ENCODE measurements around the gene NKX1-1.

The NKX1-1 gene

GRCh38 chr4:1408418-1408817 lies 2.2 kb upstream of the NKX1-1 start:
- TF ChIP-seq CTCF (IDR thresholded peaks at IDR 0.05; ENCODE audit: extremely low read depth, insufficient read depth, missing control alignments): no peak
- in situ Hi-C loops (cut with MboI; ENCODE audit: low pct_unique_long_range_greater_than_20kb, low sequenced_read_pairs, unreplicated experiment): no loop called here
- peak; percentile 35 for DNase-seq (ENCODE audit: low spot score)

DNA sequence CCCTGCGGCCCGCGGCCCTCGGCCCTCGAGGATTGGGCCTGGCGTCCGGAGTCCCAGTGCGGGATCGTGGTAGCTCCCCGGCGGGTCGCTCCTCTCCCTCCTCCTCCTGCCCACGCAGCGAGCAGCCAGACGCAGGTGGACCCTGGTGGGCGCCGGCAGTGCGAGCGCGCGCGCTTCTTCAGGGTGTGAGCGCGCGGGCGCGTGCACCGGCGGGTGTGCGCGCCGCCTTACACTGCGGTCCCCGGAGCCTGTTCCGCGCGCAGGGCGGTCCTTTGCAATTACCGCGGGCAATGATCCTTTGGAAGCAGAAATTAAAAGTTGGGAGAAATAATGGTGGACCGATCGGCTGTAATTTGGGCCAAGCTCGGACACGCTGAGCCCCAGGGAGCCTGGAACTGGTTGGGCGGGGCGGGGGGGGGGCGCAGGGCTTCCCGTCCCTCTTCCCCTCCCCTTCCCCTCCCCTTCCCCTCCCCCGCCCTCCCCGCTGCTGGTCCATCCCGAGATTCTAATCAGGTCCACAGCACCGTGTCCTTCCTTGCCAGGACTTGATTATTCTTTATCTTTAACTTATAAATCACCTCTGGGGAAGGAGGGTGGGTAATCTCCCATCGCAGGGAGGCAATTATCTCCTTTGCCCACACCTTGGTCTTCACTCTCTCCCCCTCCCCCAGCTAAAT lies 1.6 kb upstream of the NKX1-1 start:
- DNase-seq (ENCODE audit: low spot score): peak; percentile 38
- in situ Hi-C loops (cut with MboI; ENCODE audit: low pct_unique_long_range_greater_than_20kb, low sequenced_read_pairs, unreplicated experiment): no loop called here
- no peak for TF ChIP-seq CTCF (IDR thresholded peaks at IDR 0.05; ENCODE audit: extremely low read depth, insufficient read depth, missing control alignments)

GRCh38 chr4:1406981-1407656 lies 877 bp upstream of the NKX1-1 start:
- no peak for TF ChIP-seq CTCF (IDR thresholded peaks at IDR 0.05; ENCODE audit: extremely low read depth, insufficient read depth, missing control alignments)

DNA sequence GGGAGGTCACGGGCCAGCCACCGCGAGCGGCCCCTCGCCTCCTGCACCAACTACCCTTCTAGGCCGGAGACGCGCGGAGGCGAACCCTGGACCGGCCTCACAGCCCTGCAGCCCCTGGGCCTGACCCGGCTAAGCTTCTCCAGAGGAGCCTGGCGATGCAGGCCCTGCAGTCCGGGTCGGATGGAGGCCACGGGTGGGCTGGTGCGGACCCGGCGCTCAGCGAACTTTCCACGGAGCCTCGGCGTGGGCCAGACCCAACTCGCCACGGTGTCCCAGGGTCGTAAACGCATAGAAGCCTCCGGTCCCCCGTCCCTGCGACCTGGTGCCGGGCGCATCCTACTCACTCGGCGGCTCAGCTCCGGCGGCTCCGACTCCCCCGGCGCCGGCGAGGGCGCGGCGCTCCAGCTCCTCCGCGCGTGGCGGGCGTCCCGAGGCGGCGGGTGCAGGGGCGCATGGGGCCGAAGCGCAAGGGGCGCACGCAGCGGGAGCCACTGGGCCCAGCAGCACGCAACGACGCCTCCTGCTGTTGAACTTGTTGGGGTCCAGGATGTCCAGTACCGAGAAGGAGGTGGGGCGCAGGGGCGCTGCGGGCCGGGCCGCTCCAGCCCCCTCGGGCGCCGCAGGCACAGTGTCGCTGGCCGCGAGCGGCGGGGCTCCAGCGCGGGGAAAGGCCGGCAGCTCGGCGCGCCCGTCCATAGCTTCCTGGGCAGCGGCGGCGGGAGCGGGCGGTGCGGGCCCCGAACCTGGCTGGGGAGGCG lies 427 bp downstream of the NKX1-1 start:
- no peak for TF ChIP-seq CTCF (IDR thresholded peaks at IDR 0.05; ENCODE audit: extremely low read depth, insufficient read depth, missing control alignments)
- in situ Hi-C loops (cut with MboI; ENCODE audit: low pct_unique_long_range_greater_than_20kb, low sequenced_read_pairs, unreplicated experiment): no loop called here
- DNase-seq (ENCODE audit: low spot score): peak; percentile 38

More at GRCh38 chr4:1406981-1407656, 877 bp upstream of the NKX1-1 start:
- in situ Hi-C loops (cut with MboI; ENCODE audit: low pct_unique_long_range_greater_than_20kb, low sequenced_read_pairs, unreplicated experiment): no loop called here
- peak; percentile 37 for DNase-seq (ENCODE audit: low spot score)

DNA sequence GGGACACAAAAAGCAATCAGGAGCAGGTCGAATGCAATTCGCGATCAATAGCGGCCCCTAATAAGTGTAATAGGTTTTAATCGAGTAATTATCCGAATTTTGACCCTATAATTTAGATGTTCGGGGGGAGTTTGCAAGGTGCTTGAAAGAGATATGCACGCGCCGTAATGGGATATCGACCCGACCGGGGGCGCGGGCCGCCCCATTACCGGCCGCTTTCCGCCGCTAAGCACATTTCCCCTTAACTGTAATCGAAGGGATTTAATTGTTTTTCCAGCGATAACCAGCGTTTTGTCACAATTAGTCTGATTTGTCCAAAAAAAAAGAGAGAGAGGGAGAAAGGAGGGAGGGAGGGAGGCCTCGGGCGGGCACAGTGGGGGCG lies 997 bp downstream of the NKX1-1 start:
- peak; percentile 53 for DNase-seq (ENCODE audit: low spot score)
- in situ Hi-C loops (cut with MboI; ENCODE audit: low pct_unique_long_range_greater_than_20kb, low sequenced_read_pairs, unreplicated experiment): no loop called here
- no peak for TF ChIP-seq CTCF (IDR thresholded peaks at IDR 0.05; ENCODE audit: extremely low read depth, insufficient read depth, missing control alignments)

GRCh38 chr4:1404573-1405253 lies 1.5 kb downstream of the NKX1-1 start:
- in situ Hi-C loops (cut with MboI; ENCODE audit: low pct_unique_long_range_greater_than_20kb, low sequenced_read_pairs, unreplicated experiment): no loop called here
- DNase-seq (ENCODE audit: low spot score): peak; percentile 56
- TF ChIP-seq CTCF (IDR thresholded peaks at IDR 0.05; ENCODE audit: extremely low read depth, insufficient read depth, missing control alignments): no peak

Data from GM13977 (cell line).